Measurements from ENCODE around the gene RNF212. TPM values are rescaled to one million over a fixed set of nuclear protein-coding genes. Genes with fewer than 3 reads are reported as not detected.

Gene RNF212
- total and polyA plus RNA-seq, 9 of the 15 experiments (the other 6 are each of a cell fraction or from before 2014, with no cell fraction given): 0.04 TPM; not detected in 8

GRCh38 chr4:1092026-1092982 lies 21.1 kb downstream of the RNF212 start (continued):
- TF ChIP-seq, protein P1, sequence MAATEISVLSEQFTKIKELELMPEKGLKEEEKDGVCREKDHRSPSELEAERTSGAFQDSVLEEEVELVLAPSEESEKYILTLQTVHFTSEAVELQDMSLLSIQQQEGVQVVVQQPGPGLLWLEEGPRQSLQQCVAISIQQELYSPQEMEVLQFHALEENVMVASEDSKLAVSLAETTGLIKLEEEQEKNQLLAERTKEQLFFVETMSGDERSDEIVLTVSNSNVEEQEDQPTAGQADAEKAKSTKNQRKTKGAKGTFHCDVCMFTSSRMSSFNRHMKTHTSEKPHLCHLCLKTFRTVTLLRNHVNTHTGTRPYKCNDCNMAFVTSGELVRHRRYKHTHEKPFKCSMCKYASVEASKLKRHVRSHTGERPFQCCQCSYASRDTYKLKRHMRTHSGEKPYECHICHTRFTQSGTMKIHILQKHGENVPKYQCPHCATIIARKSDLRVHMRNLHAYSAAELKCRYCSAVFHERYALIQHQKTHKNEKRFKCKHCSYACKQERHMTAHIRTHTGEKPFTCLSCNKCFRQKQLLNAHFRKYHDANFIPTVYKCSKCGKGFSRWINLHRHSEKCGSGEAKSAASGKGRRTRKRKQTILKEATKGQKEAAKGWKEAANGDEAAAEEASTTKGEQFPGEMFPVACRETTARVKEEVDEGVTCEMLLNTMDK (IDR thresholded peaks at IDR 0.05; ENCODE audit: borderline replicate concordance, insufficient read depth, low read depth, low read length, poor library complexity, severe bottlenecking): peak; percentile 78
- TF ChIP-seq PPARD (CRISPR knock-in tag; IDR thresholded peaks at IDR 0.05) (no peak), MED1 (CRISPR knock-in tag; IDR thresholded peaks at IDR 0.05; ENCODE audit: borderline replicate concordance) (no peak), NCOA1 (IDR thresholded peaks at IDR 0.05; ENCODE audit: low read depth) (no peak), SRSF1 (IDR thresholded peaks at IDR 0.05; ENCODE audit: low read depth, low read length) (no peak), ETV5 (CRISPR knock-in tag; IDR thresholded peaks at IDR 0.05; ENCODE audit: low read depth) (no peak), GABPB1 (CRISPR knock-in tag; IDR thresholded peaks at IDR 0.05) (no peak)
- TF ChIP-seq, protein P2, sequence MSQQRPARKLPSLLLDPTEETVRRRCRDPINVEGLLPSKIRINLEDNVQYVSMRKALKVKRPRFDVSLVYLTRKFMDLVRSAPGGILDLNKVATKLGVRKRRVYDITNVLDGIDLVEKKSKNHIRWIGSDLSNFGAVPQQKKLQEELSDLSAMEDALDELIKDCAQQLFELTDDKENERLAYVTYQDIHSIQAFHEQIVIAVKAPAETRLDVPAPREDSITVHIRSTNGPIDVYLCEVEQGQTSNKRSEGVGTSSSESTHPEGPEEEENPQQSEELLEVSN (IDR thresholded peaks at IDR 0.05; ENCODE audit: borderline replicate concordance in 1 of 2, extremely low read depth in 1 of 2, insufficient read depth in 1 of 2, insufficient read length in 1 of 2, low read depth in 1 of 2, low read length in 1 of 2, poor library complexity in 1 of 2, severe bottlenecking in 1 of 2): peak in 1 of 2 experiments; percentile 62

All from K562 (cell line).